Omental fat pad (tissue), 4 donors: ENCODE results near the gene RBPMS2. TPM values are rescaled to one million over a fixed set of nuclear protein-coding genes. Genes with fewer than 3 reads are reported as not detected.

Experiments used
- ATAC-seq: fragments of 150-250 bp; one replicate; pipeline ENCODE4 v1.9.1; 2016; ENCODE audit warnings: mild to moderate bottlenecking, moderate library complexity; ENCODE audit not compliant: low FRiP score
- DNase-seq: peaks from one replicate; pipeline ENCODE4 v3.0.0-alpha.2; 2019; ENCODE audit warnings: low spot score
- CTCF ChIP-seq, 3 donors: fragments of 450-650 bp; IDR thresholded peaks; one replicate each; pipeline ENCODE4 v1.5.1; 2016 to 2017; ENCODE audit warnings: antibody characterized with exemption in 3 of 3, mild to moderate bottlenecking in 3 of 3, moderate library complexity in 2 of 3
- total RNA-seq, 4 donors: library from RNA; depleted of rRNA; stranded (reverse); fragments of >200 nt; gene quantifications; one replicate each; pipeline ENCODE4 v1.1.0, GENCODE V29; 2016

RBPMS2 gene
- total RNA-seq, 4 donors from 2014 or later, result 1.4 to 3.1 (median 2.8) TPM

GRCh38 chr15:64754663-64755426, 20.5 kb downstream of the RBPMS2 start:
- no peak for DNase-seq
- ATAC-seq, result no peak
- TF ChIP-seq CTCF (IDR thresholded peaks at IDR 0.05), result no peak

GRCh38 chr15:64753480-64754185, 21.8 kb downstream of the RBPMS2 start:
- ATAC-seq, result no peak
- TF ChIP-seq CTCF (IDR thresholded peaks at IDR 0.05), result no peak

GRCh38 chr15:64751464-64751863, 23.9 kb downstream of the RBPMS2 start:
- no peak for DNase-seq
- ATAC-seq, result no peak
- no peak for TF ChIP-seq CTCF (IDR thresholded peaks at IDR 0.05)

More at GRCh38 chr15:64753480-64754185, 21.8 kb downstream of the RBPMS2 start:
- DNase-seq, result no peak

GRCh38 chr15:64749999-64750657, 25.3 kb downstream of the RBPMS2 start:
- no peak for DNase-seq
- no peak for TF ChIP-seq CTCF (IDR thresholded peaks at IDR 0.05)
- ATAC-seq, result peak; percentile 22

GRCh38 chr15:64749167-64749566, 26.2 kb downstream of the RBPMS2 start:
- TF ChIP-seq CTCF (IDR thresholded peaks at IDR 0.05), result no peak
- peak; percentile 71 for ATAC-seq
- DNase-seq, result no peak

GRCh38 chr15:64748251-64748650, 27.1 kb downstream of the RBPMS2 start:
- DNase-seq (no peak), ATAC-seq (no peak)
- no peak for TF ChIP-seq CTCF (IDR thresholded peaks at IDR 0.05)
